HepG2 (cell line): ENCODE results near the gene SPI1. TPM values are rescaled to one million over a fixed set of nuclear protein-coding genes. Genes with fewer than 3 reads are reported as not detected.

Experiments used
- ATAC-seq: fragments of 200-7000 bp; cut with Tn5 transposase; 3 replicates; pipeline ENCODE4 v1.9.1; 2020; ENCODE audit warnings: mild to moderate bottlenecking, moderate library complexity
- BruUV-seq: library from RNA; stranded (reverse); fragments of 400-500 nt; replicated peaks from 2 replicates; lab custom pipeline; 2021; lab: Mats Ljungman, UMichigan
- CTCF ChIA-PET: fragments of 300-600 bp; formaldehyde crosslinking; extraction: SDS; loops from one replicate; lab custom pipeline; 2021; ENCODE audit warnings: low total read pairs, inconsistent platforms, low intra/inter-chr PET ratio; lab: Yijun Ruan, JAX
- POLR2A ChIA-PET: fragments of 350-600 bp; sonication (Branson Sonifier 250); formaldehyde crosslinking; loops from one replicate; lab custom pipeline; 2020; ENCODE audit warnings: antibody characterized with exemption, inconsistent platforms; lab: Yijun Ruan, JAX
- DNase-seq: peaks from one replicate; pipeline ENCODE4 v3.0.0-alpha.2; 2015; ENCODE audit warnings: low spot score
- FAIRE-seq: peaks from 3 replicates; lab custom pipeline; 2011; peaks lifted over from hg19 to GRCh38; lab: Jason Lieb, UNC
- H2AFZ ChIP-seq: one replicate; pipeline ENCODE4 v1.6.1; 2011; ENCODE audit warnings: low read length, inconsistent platforms
- H3K27ac ChIP-seq: fragments of 300-600 bp; 3 replicates; pipeline ENCODE4 v1.8.0; 2011; ENCODE audit warnings: mixed run types, mild to moderate bottlenecking, mixed read lengths, low read length, inconsistent platforms; ENCODE audit not compliant: insufficient read depth; ENCODE audit errors: extremely low read length
- H3K27me3 ChIP-seq, 2 experiments: fragments of 200-600 bp in 1 of 2; 2 replicates in 1 of 2; 3 replicates in 1 of 2; pipeline versions ENCODE4 v1.6.0 to v1.8.0; 2011; ENCODE audit warnings: low read length in 2 of 2, mild to moderate bottlenecking in 2 of 2, moderate library complexity in 2 of 2, inconsistent platforms in 1 of 2; ENCODE audit not compliant: insufficient read depth in 2 of 2, control insufficient read depth in 1 of 2
- H3K36me3 ChIP-seq, 2 experiments: fragments of 200-600 bp in 1 of 2; replicated peaks in 1 of 2; 2 replicates in 1 of 2; 3 replicates in 1 of 2; pipeline versions ENCODE4 v1.5.1 to v1.8.0; 2011; ENCODE audit warnings: low read length in 2 of 2, inconsistent platforms in 1 of 2; ENCODE audit not compliant: insufficient read depth in 2 of 2, control insufficient read depth in 1 of 2
- H3K4me1 ChIP-seq: 2 replicates; pipeline ENCODE4 v1.5.1; 2012; ENCODE audit warnings: low read length, inconsistent platforms; ENCODE audit not compliant: insufficient read depth
- H3K4me2 ChIP-seq: 2 replicates; pipeline ENCODE4 v1.6.0; 2011; ENCODE audit warnings: low read depth, low read length, inconsistent platforms
- H3K4me3 ChIP-seq, 3 experiments: fragments of 200-600 bp in 1 of 3; sonication (generic), shearing (Covaris generic) in 1 of 3; replicated peaks in 1 of 3; 2 replicates each; pipeline ENCODE4 v1.5.1; 2011 to 2016; ENCODE audit warnings: low read length in 3 of 3, inconsistent platforms in 2 of 3, low read depth in 2 of 3, mild to moderate bottlenecking in 2 of 3, control low read depth in 1 of 3, mixed read lengths in 1 of 3; ENCODE audit not compliant: insufficient read depth in 1 of 3
- H3K79me2 ChIP-seq: one replicate; pipeline ENCODE4 v1.6.1; 2011; ENCODE audit warnings: low read length, inconsistent platforms; ENCODE audit not compliant: insufficient read depth
- H3K9ac ChIP-seq: 2 replicates; pipeline ENCODE4 v1.6.0; 2011; ENCODE audit warnings: mild to moderate bottlenecking, low read depth, low read length, inconsistent platforms; ENCODE audit not compliant: insufficient read depth
- H3K9me3 ChIP-seq: 2 replicates; pipeline ENCODE4 v1.5.1; 2012; ENCODE audit warnings: mild to moderate bottlenecking, low read length
- H4K20me1 ChIP-seq: 2 replicates; pipeline ENCODE4 v1.6.0; 2011; ENCODE audit warnings: inconsistent platforms, mild to moderate bottlenecking, low read length, moderate library complexity; ENCODE audit not compliant: insufficient read depth
- BCL6 ChIP-seq: IDR thresholded peaks from 2 replicates; pipeline ENCODE4 v1.6.1; 2016; ENCODE audit warnings: missing genetic modification reagents, missing compliant biosample characterization
- HOXD1 ChIP-seq: sonication (generic); formaldehyde crosslinking; IDR thresholded peaks from 2 replicates; pipeline ENCODE4 v1.5.0; 2020; ENCODE audit warnings: missing genetic modification reagents
- RERE ChIP-seq: IDR thresholded peaks from 2 replicates; pipeline ENCODE4 v1.6.1; 2016; ENCODE audit warnings: low read depth, missing genetic modification reagents, missing compliant biosample characterization
- ZBED4 ChIP-seq: sonication (generic); formaldehyde crosslinking; IDR thresholded peaks from 2 replicates; pipeline ENCODE4 v1.4.0; 2020; ENCODE audit warnings: missing genetic modification reagents, borderline replicate concordance
- ZNF441 ChIP-seq: sonication (generic); formaldehyde crosslinking; IDR thresholded peaks from 2 replicates; pipeline ENCODE4 v1.7.0; 2021; ENCODE audit warnings: missing genetic modification reagents, borderline replicate concordance
- WGBS: methylation state at CpG from one replicate; pipeline ENCODE4 v1.1.6; 2017; ENCODE audit warnings: low lambda C conversion rate; 5-methylcytosine and 5-hydroxymethylcytosine counted together
- in situ Hi-C: cut with HindIII; loops from 2 replicates; pipeline ENCODE4 v1.10.0; 2017; ENCODE audit warnings: low pct_unique_long_range_greater_than_20kb; ENCODE audit not compliant: extremely low pct_ligation_motif_present
- intact Hi-C: fragments of 100-400 bp; cut with micrococcal nuclease; formaldehyde crosslinking; loops from one replicate; pipeline ENCODE4 v1.10.0; 2022; ENCODE audit not compliant: unreplicated experiment
- polyA plus RNA-seq, 8 experiments: library from polyadenylated mRNA; depleted of rRNA in 3 of 8; stranded (reverse) in 7 of 8; unstranded in 1 of 8; fragments of >200 nt; fragmentation: Illumina TruSeq in 4 of 8; extraction: Trizol in 4 of 8; gene quantifications; 2 replicates each; pipeline versions ENCODE4 v1.2.1 to v1.2.3, GENCODE V29; 2011 to 2016; ENCODE audit warnings: low read depth in 4 of 8, missing spikeins in 1 of 8, mixed read lengths in 1 of 8; ENCODE audit not compliant: insufficient read depth in 1 of 8
- total RNA-seq, 5 experiments: library from RNA; depleted of rRNA; stranded (reverse); fragments of >200 nt; fragmentation: Illumina TruSeq; extraction: Trizol; gene quantifications; 2 replicates each; pipeline ENCODE4 v1.2.3, GENCODE V29; 2016; ENCODE audit warnings: low read depth in 1 of 5

SPI1 gene
- total and polyA plus RNA-seq, 2 of the 13 experiments (the other 11 are each of a cell fraction or from before 2014, with no cell fraction given), result not detected

GRCh38 chr11:47308050-47308823 is 70.1 kb downstream of the SPI1 start:
- Histone ChIP-seq H3K4me1 (no peaks in the 10 kb centered on the region), H3K27ac (no peak overlapping the region), H3K9ac (no peak overlapping the region), H4K20me1 (no peaks in the 10 kb centered on the region), H2AFZ (no peak overlapping the region), H3K27me3 (no peaks in the 10 kb centered on the region), H3K9me3 (no peaks in the 10 kb centered on the region), H3K4me3 (no peak overlapping the region), H3K79me2 (no peaks in the 10 kb centered on the region), H3K4me2 (no peak overlapping the region), H3K36me3 (peaks cover 34 to 66% of the 10 kb centered on the region in 2 experiments)
- POLR2A ChIA-PET, result no interaction called here
- no TSS peak for BruUV-seq
- no peak for DNase-seq
- in situ Hi-C loops, result no loop called here
- CTCF ChIA-PET, result no interaction called here
- intact Hi-C loops, result no loop called here
- 93% methylated on average over 6 of the region's 6 CpGs for WGBS
- FAIRE-seq, result no peak
- ATAC-seq, result no peak
- TF ChIP-seq ZNF441 (CRISPR knock-in tag) (no peak), BCL6 (CRISPR knock-in tag) (no peak), ZBED4 (no peak), HOXD1 (no peak), RERE (CRISPR knock-in tag) (no peak)
